Activated B cell treated with CpG ODN at 0.5 μM for 24 hours (primary cell): ENCODE measurements around the gene GLRX3. TPM values are rescaled to one million over a fixed set of nuclear protein-coding genes. Genes with fewer than 3 reads are reported as not detected.
"Not testable (repeated sequence)": the region's sequence is repeated elsewhere in the genome, so short reads cannot be mapped to it uniquely, and the experiment has no call there.

Source experiments
- ATAC-seq: fragments of 200-7000 bp; cut with Tn5 transposase; one replicate; pipeline ENCODE4 v1.10.0; 2021; ENCODE audit warnings: low read depth, mild to moderate bottlenecking, moderate library complexity
- CTCF ChIA-PET: fragments of 350-600 bp; sonication (Branson Sonifier 250); formaldehyde crosslinking; loops from one replicate; lab custom pipeline; 2021; ENCODE audit warnings: antibody characterized with exemption; lab: Charles Lee
- POLR2A ChIA-PET: fragments of 350-600 bp; sonication (Branson Sonifier 250); formaldehyde crosslinking; loops from one replicate; lab custom pipeline; 2021; ENCODE audit warnings: antibody characterized with exemption; lab: Charles Lee
- DNase-seq: peaks from one replicate; pipeline ENCODE4 v3.0.0; 2022
- H3K27ac Mint-ChIP-seq: one replicate; pipeline ENCODE4 v1.8.0; 2020; ENCODE audit warnings: mixed read lengths
- H3K27me3 Mint-ChIP-seq: one replicate; pipeline ENCODE4 v1.8.0; 2021; ENCODE audit warnings: mixed read lengths
- H3K36me3 Mint-ChIP-seq: one replicate; pipeline ENCODE4 v1.8.0; 2021; ENCODE audit warnings: low read depth, mixed read lengths
- H3K4me1 Mint-ChIP-seq: one replicate; pipeline ENCODE4 v1.8.0; 2021; ENCODE audit warnings: mixed read lengths
- H3K4me3 Mint-ChIP-seq: one replicate; pipeline ENCODE4 v1.8.0; 2020; ENCODE audit warnings: mild to moderate bottlenecking, mixed read lengths
- H3K9me3 Mint-ChIP-seq: one replicate; pipeline ENCODE4 v1.8.0; 2020; ENCODE audit warnings: mixed read lengths
- CTCF ChIP-seq: fragments of 200-600 bp; IDR thresholded peaks from one replicate; pipeline ENCODE4 v1.8.0; 2022; ENCODE audit warnings: antibody characterized with exemption, mild to moderate bottlenecking
- intact Hi-C: fragments of 100-400 bp; cut with micrococcal nuclease; formaldehyde crosslinking; loops from one replicate; pipeline ENCODE4 v1.15.1; 2024
- total RNA-seq: library from RNA; stranded (reverse); gene quantifications from 2 replicates; pipeline ENCODE4 v1.2.3, GENCODE V29; 2022

Gene GLRX3
- total RNA-seq, 1 donor from 2014 or later, result 80.6 TPM

GRCh38 chr10:130196511-130197487, 60.6 kb downstream of the GLRX3 start:
- POLR2A ChIA-PET, result no interaction called here
- intact Hi-C loops, result no loop called here
- Mint-ChIP-seq H3K27me3 (peaks cover 3% of the 10 kb centered on the region), H3K4me1 (no peaks in the 10 kb centered on the region), H3K27ac (no peak overlapping the region), H3K9me3 (no peaks in the 10 kb centered on the region), H3K4me3 (no peak overlapping the region), H3K36me3 (no peaks in the 10 kb centered on the region)
- TF ChIP-seq CTCF, result no peak
- no peak for ATAC-seq
- no peak for DNase-seq
- CTCF ChIA-PET, result no interaction called here

GRCh38 chr10:130198651-130199050, 62.5 kb downstream of the GLRX3 start:
- no peaks in the 10 kb centered on the region for H3K36me3 Mint-ChIP-seq
- ATAC-seq, result no peak

GRCh38 chr10:130200179-130201042, 64.2 kb downstream of the GLRX3 start:
- Mint-ChIP-seq H3K36me3 (no peaks in the 10 kb centered on the region), H3K9me3 (no peaks in the 10 kb centered on the region), H3K27ac (no peak overlapping the region), H3K4me1 (no peaks in the 10 kb centered on the region), H3K4me3 (no peak overlapping the region), H3K27me3 (peaks cover 3% of the 10 kb centered on the region)
- CTCF ChIA-PET, result no interaction called here
- no peak for TF ChIP-seq CTCF
- no peak for ATAC-seq
- POLR2A ChIA-PET, result no interaction called here
- DNase-seq, result no peak
- intact Hi-C loops, result no loop called here

More at GRCh38 chr10:130198651-130199050, 62.5 kb downstream of the GLRX3 start:
- no peak for DNase-seq
- Mint-ChIP-seq H3K4me1 (no peaks in the 10 kb centered on the region), H3K27me3 (peaks cover 3% of the 10 kb centered on the region), H3K4me3 (no peak overlapping the region), H3K9me3 (no peaks in the 10 kb centered on the region), H3K27ac (no peak overlapping the region)
- intact Hi-C loops, result no loop called here
- POLR2A ChIA-PET, result no interaction called here
- no peak for TF ChIP-seq CTCF
- CTCF ChIA-PET, result no interaction called here

GRCh38 chr10:130201043-130201380, 64.8 kb downstream of the GLRX3 start:
- ChIA-PET POLR2A (no interaction called here), CTCF (no interaction called here)
- H3K9me3 Mint-ChIP-seq, result no peaks in the 10 kb centered on the region
- no peaks in the 10 kb centered on the region for H3K36me3 Mint-ChIP-seq
- no peaks in the 10 kb centered on the region for H3K4me1 Mint-ChIP-seq
- no peak for DNase-seq
- H3K27ac Mint-ChIP-seq, result no peak overlapping the region
- intact Hi-C loops, result no loop called here
- H3K4me3 Mint-ChIP-seq, result no peak overlapping the region
- no peak for ATAC-seq
- TF ChIP-seq CTCF, result no peak
- peaks cover 3% of the 10 kb centered on the region for H3K27me3 Mint-ChIP-seq

- intact Hi-C loops, H3K4me3 Mint-ChIP-seq, H3K27ac Mint-ChIP-seq, CTCF ChIA-PET, H3K27me3 Mint-ChIP-seq, H3K9me3 Mint-ChIP-seq, H3K4me1 Mint-ChIP-seq, ATAC-seq, DNase-seq, POLR2A ChIA-PET, H3K36me3 Mint-ChIP-seq: not testable (repeated sequence)
Measured at GRCh38 chr10:130202150-130202549, 66.0 kb downstream of the GLRX3 start.
